Tibial artery (tissue), 4 donors: ENCODE measurements around the gene KHDRBS2.

Experiments
- DNase-seq, 2 donors: peaks; one replicate each; pipeline ENCODE4 v3.0.0-alpha.2; 2019
- H3K27ac ChIP-seq, 2 donors: fragments of 200-600 bp; sonication (generic) in 1 of 2; 1 replicate in 1 of 2; 2 replicates in 1 of 2; pipeline ENCODE4 v1.5.1; 2018 to 2019; ENCODE audit warnings: mild to moderate bottlenecking in 1 of 2
- H3K27me3 ChIP-seq, 2 donors: fragments of 200-600 bp; sonication (generic) in 1 of 2; one replicate each; pipeline versions ENCODE4 v1.5.1 to v1.6.0; 2016 to 2019
- H3K36me3 ChIP-seq, 3 donors: fragments of 200-600 bp; sonication (generic) in 2 of 3; one replicate each; pipeline ENCODE4 v1.5.1; 2016 to 2019; ENCODE audit warnings: mild to moderate bottlenecking in 2 of 3
- H3K4me1 ChIP-seq, 4 donors: fragments of 200-600 bp; sonication (generic) in 2 of 4; 1 replicate in 3 of 4; 2 replicates in 1 of 4; pipeline ENCODE4 v1.5.1; 2016 to 2019
- H3K4me3 ChIP-seq, 2 donors: fragments of 200-600 bp; sonication (generic) in 1 of 2; 1 replicate in 1 of 2; 2 replicates in 1 of 2; pipeline ENCODE4 v1.5.1; 2018 to 2019; ENCODE audit warnings: mild to moderate bottlenecking in 2 of 2
- H3K9me3 ChIP-seq, 3 donors: fragments of 200-600 bp; sonication (generic) in 1 of 3; one replicate each; pipeline ENCODE4 v1.5.1; 2016 to 2019
- CTCF ChIP-seq, 2 experiments: fragments of 200-600 bp in 1 of 2; fragments of 450-650 bp in 1 of 2; IDR thresholded peaks; one replicate each; pipeline ENCODE4 v1.5.1; 2017 to 2019; ENCODE audit warnings: antibody characterized with exemption in 2 of 2, mild to moderate bottlenecking in 1 of 2, moderate library complexity in 1 of 2
- intact Hi-C: fragments of 100-400 bp; cut with DNase I; formaldehyde crosslinking; loops from one replicate; pipeline ENCODE4 v1.15.0; 2023; ENCODE audit warnings: low total_unique reads

The KHDRBS2 gene

GRCh38 chr6:61977947-61978346 is 308.1 kb downstream of the KHDRBS2 start:
- H3K9me3 ChIP-seq: no peaks in the 10 kb centered on the region
- intact Hi-C loops: no loop called here
- no peak for DNase-seq
- no peak overlapping the region for H3K4me3 ChIP-seq
- no peak for TF ChIP-seq CTCF (IDR thresholded peaks at IDR 0.05)
- no peaks in the 10 kb centered on the region for H3K27me3 ChIP-seq
- H3K4me1 ChIP-seq: no peaks in the 10 kb centered on the region
- H3K36me3 ChIP-seq: no peaks in the 10 kb centered on the region
- no peak overlapping the region for H3K27ac ChIP-seq

GRCh38 chr6:61977099-61977498 is 308.9 kb downstream of the KHDRBS2 start:
- H3K36me3 ChIP-seq: no peaks in the 10 kb centered on the region
- no peak for TF ChIP-seq CTCF (IDR thresholded peaks at IDR 0.05)
- intact Hi-C loops: no loop called here
- H3K4me1 ChIP-seq: no peaks in the 10 kb centered on the region
- no peak overlapping the region for H3K4me3 ChIP-seq
- no peaks in the 10 kb centered on the region for H3K27me3 ChIP-seq
- no peak for DNase-seq
- no peaks in the 10 kb centered on the region for H3K9me3 ChIP-seq
- H3K27ac ChIP-seq: no peak overlapping the region

- TF ChIP-seq CTCF (IDR thresholded peaks at IDR 0.05): no peak
- no peaks in the 10 kb centered on the region for H3K36me3 ChIP-seq
- no peaks in the 10 kb centered on the region for H3K4me1 ChIP-seq
- H3K27me3 ChIP-seq: no peaks in the 10 kb centered on the region
- H3K27ac ChIP-seq: no peak overlapping the region
- H3K9me3 ChIP-seq: no peaks in the 10 kb centered on the region
- no peak overlapping the region for H3K4me3 ChIP-seq
- intact Hi-C loops: no loop called here
- no peak for DNase-seq
Observed at GRCh38 chr6:61959196-61959595, 326.8 kb downstream of the KHDRBS2 start.

GRCh38 chr6:61953851-61954250 is 332.2 kb downstream of the KHDRBS2 start:
- TF ChIP-seq CTCF (IDR thresholded peaks at IDR 0.05): no peak
- no peaks in the 10 kb centered on the region for H3K4me1 ChIP-seq
- H3K4me3 ChIP-seq: no peak overlapping the region
- no peak for DNase-seq
- H3K27ac ChIP-seq: no peak overlapping the region
- H3K36me3 ChIP-seq: no peaks in the 10 kb centered on the region
- no peaks in the 10 kb centered on the region for H3K27me3 ChIP-seq
- H3K9me3 ChIP-seq: no peaks in the 10 kb centered on the region
- intact Hi-C loops: no loop called here

GRCh38 chr6:61951586-61951985 is 334.4 kb downstream of the KHDRBS2 start:
- H3K4me1 ChIP-seq: no peaks in the 10 kb centered on the region
- intact Hi-C loops: no loop called here
- H3K36me3 ChIP-seq: no peaks in the 10 kb centered on the region
- TF ChIP-seq CTCF (IDR thresholded peaks at IDR 0.05): no peak
- H3K4me3 ChIP-seq: no peak overlapping the region
- no peaks in the 10 kb centered on the region for H3K9me3 ChIP-seq
- no peak overlapping the region for H3K27ac ChIP-seq
- DNase-seq: no peak
- H3K27me3 ChIP-seq: no peaks in the 10 kb centered on the region

- DNase-seq: no peak
- intact Hi-C loops: no loop called here
- no peak for TF ChIP-seq CTCF (IDR thresholded peaks at IDR 0.05)
- H3K27me3 ChIP-seq: no peaks in the 10 kb centered on the region
- no peak overlapping the region for H3K4me3 ChIP-seq
- H3K27ac ChIP-seq: no peak overlapping the region
- H3K36me3 ChIP-seq: no peaks in the 10 kb centered on the region
- H3K9me3 ChIP-seq: no peaks in the 10 kb centered on the region
- H3K4me1 ChIP-seq: no peaks in the 10 kb centered on the region
Observed at GRCh38 chr6:61950811-61951210, 335.2 kb downstream of the KHDRBS2 start.
